Spinal cord (tissue), 10 donors: ENCODE results near the gene TTC39B. TPM values are rescaled to one million over a fixed set of nuclear protein-coding genes. Genes with fewer than 3 reads are reported as not detected.

Experiments
- DNase-seq, 6 donors: peaks; one replicate each; pipeline versions ENCODE4 v3.0.0 to v3.0.0-alpha.2; 2013 to 2015; ENCODE audit warnings: low spot score in 6 of 6, low read depth in 4 of 6
- H3K27ac ChIP-seq: one replicate; pipeline ENCODE4 v1.5.1; 2013; ENCODE audit warnings: low read depth, low read length, control low read depth
- H3K27me3 ChIP-seq: one replicate; pipeline ENCODE4 v1.6.1; 2013; ENCODE audit warnings: low read length; ENCODE audit not compliant: control insufficient read depth, insufficient read depth
- H3K36me3 ChIP-seq: one replicate; pipeline ENCODE4 v1.6.1; 2013; ENCODE audit warnings: low read length; ENCODE audit not compliant: control insufficient read depth, insufficient read depth
- H3K4me1 ChIP-seq: one replicate; pipeline ENCODE4 v1.6.1; 2013; ENCODE audit warnings: low read length; ENCODE audit not compliant: control insufficient read depth, insufficient read depth
- H3K4me3 ChIP-seq: one replicate; pipeline ENCODE4 v1.5.1; 2013; ENCODE audit warnings: low read depth, low read length, control low read depth
- H3K9me3 ChIP-seq: one replicate; pipeline ENCODE4 v1.6.1; 2013; ENCODE audit warnings: low read length; ENCODE audit not compliant: control insufficient read depth, insufficient read depth
- WGBS: methylation state at CpG from one replicate; pipeline ENCODE4 v1.1.5; 2013; ENCODE audit warnings: missing lambda C conversion rate; ENCODE audit not compliant: insufficient coverage; 5-methylcytosine and 5-hydroxymethylcytosine counted together
- polyA plus RNA-seq, 2 donors: library from polyadenylated mRNA; unstranded; fragments of 120-200 nt; gene quantifications; one replicate each; pipeline ENCODE4 v1.2.1, GENCODE V29; 2013; ENCODE audit not compliant: insufficient read length in 2 of 2
- total RNA-seq, 2 donors: library from RNA; depleted of rRNA in 1 of 2; stranded (reverse); fragments of 120-200 nt in 1 of 2; fragments of >200 nt in 1 of 2; gene quantifications; one replicate each; pipeline versions ENCODE4 v1.2.3 to v1.2.4, GENCODE V29; 2013 to 2014
- donor health status: healthy.

The TTC39B gene
- total and polyA plus RNA-seq, 4 donors = 5.3 to 25.2 (median 10.1) TPM

DNA sequence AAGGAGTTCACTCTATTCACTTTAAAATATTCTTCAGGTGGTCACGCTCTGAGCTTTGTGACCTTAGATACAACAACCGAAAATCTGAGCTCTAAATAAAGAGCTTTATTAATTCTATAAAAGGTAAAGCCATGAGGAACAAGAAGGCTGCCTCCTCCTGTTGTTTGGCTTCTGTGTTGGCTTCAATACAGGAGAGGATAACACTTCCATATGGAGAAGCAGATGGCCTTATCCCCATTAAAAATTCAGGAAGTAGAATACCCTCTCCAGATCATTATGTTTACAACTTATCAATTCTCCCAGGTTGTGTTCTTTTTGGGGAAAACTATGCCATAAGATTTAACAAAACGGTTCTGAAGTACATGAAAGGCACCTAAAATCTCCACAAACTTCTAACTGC lies 128.4 kb downstream of the TTC39B start:
- H3K4me1 ChIP-seq = no peaks in the 10 kb centered on the region
- DNase-seq = peak in 2 of 6 donors; percentile 60 to 86
- no peaks in the 10 kb centered on the region for H3K9me3 ChIP-seq
- H3K27me3 ChIP-seq = no peaks in the 10 kb centered on the region
- no CpG with 5 or more reads among the region's 3 CpGs for WGBS
- no peak overlapping the region for H3K4me3 ChIP-seq
- H3K27ac ChIP-seq = no peak overlapping the region
- no peaks in the 10 kb centered on the region for H3K36me3 ChIP-seq

- WGBS = no CpG with 5 or more reads among the region's 1 CpG
Measured at GRCh38 chr9:15176836-15177235, 130.2 kb downstream of the TTC39B start.

DNA sequence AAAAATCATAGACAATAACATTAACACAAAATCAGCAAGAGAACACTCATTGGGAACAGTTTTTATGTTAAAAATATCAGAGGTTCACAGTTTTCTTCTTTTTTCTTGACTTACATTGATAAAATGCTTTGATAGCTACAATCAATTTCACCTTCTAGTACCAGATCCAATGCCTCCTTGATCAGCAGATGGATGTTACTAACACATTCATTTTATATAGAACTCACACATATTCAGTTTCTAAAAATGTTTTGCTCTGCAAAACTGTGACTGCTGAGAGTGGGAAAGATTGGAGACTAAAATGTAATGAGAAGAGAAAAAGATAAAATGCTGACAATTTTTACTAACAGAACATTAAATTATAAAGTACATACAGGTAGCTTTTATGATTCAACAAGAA lies 143.1 kb downstream of the TTC39B start:
- H3K27me3 ChIP-seq = no peaks in the 10 kb centered on the region
- H3K4me3 ChIP-seq = no peak overlapping the region
- H3K27ac ChIP-seq = no peak overlapping the region
- H3K36me3 ChIP-seq = no peaks in the 10 kb centered on the region
- no peaks in the 10 kb centered on the region for H3K4me1 ChIP-seq
- no peaks in the 10 kb centered on the region for H3K9me3 ChIP-seq
- DNase-seq = peak in 1 of 6 donors; percentile 57

More at GRCh38 chr9:15176836-15177235, 130.2 kb downstream of the TTC39B start:
- no peaks in the 10 kb centered on the region for H3K36me3 ChIP-seq
- H3K4me1 ChIP-seq = no peaks in the 10 kb centered on the region
- no peak for DNase-seq
- no peak overlapping the region for H3K27ac ChIP-seq
- no peaks in the 10 kb centered on the region for H3K27me3 ChIP-seq
- no peaks in the 10 kb centered on the region for H3K9me3 ChIP-seq
- H3K4me3 ChIP-seq = no peak overlapping the region

- H3K36me3 ChIP-seq = no peaks in the 10 kb centered on the region
- no peak overlapping the region for H3K27ac ChIP-seq
- DNase-seq = no peak
- no peak overlapping the region for H3K4me3 ChIP-seq
- no peaks in the 10 kb centered on the region for H3K4me1 ChIP-seq
- 80% methylated on average over 2 of the region's 5 CpGs for WGBS
- no peaks in the 10 kb centered on the region for H3K27me3 ChIP-seq
- no peaks in the 10 kb centered on the region for H3K9me3 ChIP-seq
Measured at GRCh38 chr9:15161753-15162152, 145.3 kb downstream of the TTC39B start.

DNA sequence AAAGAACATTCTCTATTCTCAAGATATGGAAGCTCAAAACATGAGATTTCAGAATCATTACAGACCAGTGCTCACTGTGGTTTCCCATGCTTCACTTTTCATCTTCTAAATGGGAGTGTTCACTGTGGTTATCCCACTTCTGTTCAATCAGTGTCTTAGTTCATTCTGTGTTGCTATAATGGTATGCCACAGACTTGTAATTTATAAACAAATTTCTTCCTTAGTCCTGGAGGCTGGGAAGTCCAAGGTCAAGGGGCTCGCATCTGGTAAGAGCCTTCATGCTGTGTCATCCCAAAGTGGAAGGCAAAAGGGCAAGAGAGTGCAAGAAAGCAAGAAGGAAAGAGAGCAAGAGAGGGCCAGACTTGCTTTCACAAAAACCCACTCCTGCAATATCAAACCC lies 146.3 kb downstream of the TTC39B start:
- H3K9me3 ChIP-seq = no peaks in the 10 kb centered on the region
- no peak overlapping the region for H3K4me3 ChIP-seq
- no CpG with 5 or more reads among the region's 1 CpG for WGBS
- H3K27me3 ChIP-seq = no peaks in the 10 kb centered on the region
- no peaks in the 10 kb centered on the region for H3K36me3 ChIP-seq
- no peaks in the 10 kb centered on the region for H3K4me1 ChIP-seq
- no peak overlapping the region for H3K27ac ChIP-seq
- no peak for DNase-seq

DNA sequence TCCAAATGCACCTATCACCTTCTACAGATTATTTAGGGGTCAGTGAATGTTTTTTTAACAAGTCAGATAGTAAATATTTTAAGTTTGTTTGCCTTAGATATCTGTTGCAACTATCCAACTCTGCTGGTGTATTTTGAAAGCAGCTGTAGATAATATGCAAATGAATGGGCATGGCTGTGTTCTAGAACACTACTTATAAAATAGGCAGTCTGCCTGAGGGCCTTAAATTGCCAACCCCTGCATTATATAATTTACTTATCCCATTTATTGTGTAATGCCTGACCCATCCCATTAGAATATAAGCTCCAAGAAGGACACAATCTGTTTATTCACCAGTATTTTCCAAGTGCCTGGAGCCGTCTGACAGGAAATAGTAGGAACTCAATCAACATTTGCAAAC lies 149.0 kb downstream of the TTC39B start:
- DNase-seq = no peak
- no peaks in the 10 kb centered on the region for H3K27me3 ChIP-seq
- no CpG with 5 or more reads among the region's 1 CpG for WGBS
- no peak overlapping the region for H3K4me3 ChIP-seq
- H3K27ac ChIP-seq = no peak overlapping the region
- H3K9me3 ChIP-seq = no peaks in the 10 kb centered on the region
- no peaks in the 10 kb centered on the region for H3K36me3 ChIP-seq
- H3K4me1 ChIP-seq = no peaks in the 10 kb centered on the region

- no peak overlapping the region for H3K4me3 ChIP-seq
- 37% methylated on average over 3 of the region's 4 CpGs for WGBS
- H3K27ac ChIP-seq = no peak overlapping the region
Measured at GRCh38 chr9:15157381-15157780, 149.6 kb downstream of the TTC39B start.

DNA sequence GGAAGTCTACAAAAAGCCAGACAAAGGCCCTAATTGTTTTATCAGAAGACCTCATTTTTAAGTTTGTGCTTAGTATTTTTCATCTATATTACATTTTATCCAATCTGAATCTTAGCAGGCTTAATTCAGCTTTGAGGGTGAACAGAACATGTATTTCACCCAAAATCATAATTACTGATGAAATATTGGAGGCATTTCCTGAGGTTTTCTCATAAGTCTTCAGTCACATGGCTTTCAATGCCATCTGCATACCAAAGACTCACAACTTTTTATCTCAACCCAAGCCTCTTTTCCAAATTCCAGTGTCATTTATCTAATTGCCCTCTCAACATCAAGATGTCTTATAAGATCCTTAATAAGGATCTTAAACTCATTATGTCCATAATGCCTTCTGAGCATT lies 150.8 kb downstream of the TTC39B start:
- Histone ChIP-seq H3K4me3 (no peak overlapping the region), H3K9me3 (no peaks in the 10 kb centered on the region), H3K4me1 (no peaks in the 10 kb centered on the region), H3K27ac (peak overlapping the region; percentile 36), H3K27me3 (no peaks in the 10 kb centered on the region), H3K36me3 (no peaks in the 10 kb centered on the region)
- no peak for DNase-seq

More at GRCh38 chr9:15157381-15157780, 149.6 kb downstream of the TTC39B start:
- no peaks in the 10 kb centered on the region for H3K9me3 ChIP-seq
- no peak for DNase-seq
- H3K4me1 ChIP-seq = no peaks in the 10 kb centered on the region
- no peaks in the 10 kb centered on the region for H3K36me3 ChIP-seq
- no peaks in the 10 kb centered on the region for H3K27me3 ChIP-seq

GRCh38 chr9:15155826-15156225 lies 151.2 kb downstream of the TTC39B start:
- Histone ChIP-seq H3K9me3 (no peaks in the 10 kb centered on the region), H3K27ac (peak overlapping the region; percentile 36), H3K4me1 (no peaks in the 10 kb centered on the region), H3K4me3 (no peak overlapping the region), H3K27me3 (no peaks in the 10 kb centered on the region), H3K36me3 (no peaks in the 10 kb centered on the region)
- 86% methylated on average over 1 of the region's 4 CpGs for WGBS
- peak in 1 of 6 donors; percentile 92 for DNase-seq

GRCh38 chr9:15155323-15155722 lies 151.7 kb downstream of the TTC39B start:
- no peaks in the 10 kb centered on the region for H3K36me3 ChIP-seq
- no peaks in the 10 kb centered on the region for H3K27me3 ChIP-seq
- no peak overlapping the region for H3K4me3 ChIP-seq
- no peaks in the 10 kb centered on the region for H3K9me3 ChIP-seq
- no peaks in the 10 kb centered on the region for H3K4me1 ChIP-seq
- no CpG with 5 or more reads among the region's 4 CpGs for WGBS
- DNase-seq = no peak
- peak overlapping the region; percentile 2 for H3K27ac ChIP-seq
